GM13976 (cell line): ENCODE results near the gene PEX13.
A peak's percentile ranks its signal among the peaks of the same experiment; 100 is the strongest.

ENCODE experiments used
- DNase-seq: peaks from one replicate; pipeline ENCODE4 v3.0.0; 2012; ENCODE audit warnings: low spot score
- CTCF ChIP-seq: IDR thresholded peaks from 2 replicates; pipeline ENCODE4 v1.5.1; 2012; ENCODE audit warnings: borderline replicate concordance, mild to moderate bottlenecking; ENCODE audit not compliant: insufficient read depth; ENCODE audit errors: extremely low read depth, missing control alignments, control extremely low read depth
- in situ Hi-C: fragments of 300-500 bp; cut with MboI; formaldehyde crosslinking; loops from one replicate; pipeline ENCODE4 v1.12.0; 2022; ENCODE audit warnings: low sequenced_read_pairs, mixed read lengths, inconsistent platforms; ENCODE audit not compliant: unreplicated experiment

Gene PEX13

GRCh38 chr2:61017556-61018317, at the start of gene PEX13, which contains the start of gene PUS10:
Gene PEX13, plus strand, starts transcription at chr2:61017720. Its CDS starts 40 bp downstream, at chr2:61017760.
Gene PUS10, minus strand, starts transcription at chr2:61018255. Its CDS starts 6,365 bp downstream, at chr2:61011890.
- peak; percentile 82 for DNase-seq
- no peak for TF ChIP-seq CTCF
- in situ Hi-C loops = no loop called here

GRCh38 chr2:60972889-60973656, 44.4 kb upstream of the PEX13 start:
- DNase-seq = no peak
- in situ Hi-C loops = no loop called here
- no peak for TF ChIP-seq CTCF

GRCh38 chr2:60973705-60974104, 43.8 kb upstream of the PEX13 start:
- in situ Hi-C loops = no loop called here
- no peak for DNase-seq

GRCh38 chr2:60974652-60975051, 42.9 kb upstream of the PEX13 start:
- TF ChIP-seq CTCF = no peak
- DNase-seq = no peak
- in situ Hi-C loops = no loop called here

More at GRCh38 chr2:60973705-60974104, 43.8 kb upstream of the PEX13 start:
- no peak for TF ChIP-seq CTCF

GRCh38 chr2:60976256-60976850, 41.2 kb upstream of the PEX13 start:
- in situ Hi-C loops = no loop called here
- TF ChIP-seq CTCF = no peak
- DNase-seq = no peak

- no peak for TF ChIP-seq CTCF
- in situ Hi-C loops = no loop called here
- peak; percentile 58 for DNase-seq
Observed at GRCh38 chr2:60976875-60977561, 40.5 kb upstream of the PEX13 start.
